MCF 10A (cell line): Measurements from ENCODE around the gene EXOC3L2. TPM values are rescaled to one million over a fixed set of nuclear protein-coding genes. Genes with fewer than 3 reads are reported as not detected.

Source experiments
- BruUV-seq: library from RNA; stranded (reverse); fragments of 400-500 nt; replicated peaks from 2 replicates; lab custom pipeline; 2021; lab: Mats Ljungman, UMichigan
- CTCF ChIA-PET: fragments of 300-600 bp; sonication (Branson Sonifier 250); formaldehyde crosslinking; extraction: SDS; loops from one replicate; lab custom pipeline; 2021; ENCODE audit warnings: antibody characterized with exemption, inconsistent platforms; lab: Yijun Ruan, JAX
- POLR2A ChIA-PET: fragments of 300-600, 350-650 bp; sonication (Branson Sonifier 250); formaldehyde crosslinking; extraction: SDS; loops from one replicate; lab custom pipeline; 2020; ENCODE audit warnings: antibody characterized with exemption, inconsistent platforms; lab: Yijun Ruan, JAX
- DNase-seq: peaks from one replicate; pipeline ENCODE4 v3.0.0-alpha.2; 2018; ENCODE audit not compliant: unreplicated experiment
- H3K27ac Mint-ChIP-seq: one replicate; pipeline ENCODE4 v1.8.0; 2022; ENCODE audit warnings: mild to moderate bottlenecking, low read depth, mixed read lengths; ENCODE audit not compliant: unreplicated experiment
- H3K27me3 Mint-ChIP-seq: one replicate; pipeline ENCODE4 v1.8.0; 2022; ENCODE audit warnings: mixed read lengths; ENCODE audit not compliant: insufficient read depth, unreplicated experiment
- H3K36me3 Mint-ChIP-seq: one replicate; pipeline ENCODE4 v1.8.0; 2022; ENCODE audit warnings: mild to moderate bottlenecking, moderate library complexity, mixed read lengths; ENCODE audit not compliant: insufficient read depth, unreplicated experiment
- H3K4me1 Mint-ChIP-seq: one replicate; pipeline ENCODE4 v1.8.0; 2022; ENCODE audit warnings: mixed read lengths; ENCODE audit not compliant: insufficient read depth, unreplicated experiment
- H3K4me3 Mint-ChIP-seq: one replicate; pipeline ENCODE4 v1.8.0; 2022; ENCODE audit warnings: mild to moderate bottlenecking, moderate library complexity, mixed read lengths; ENCODE audit not compliant: unreplicated experiment
- H3K9me3 Mint-ChIP-seq: one replicate; pipeline ENCODE4 v1.8.0; 2022; ENCODE audit warnings: mixed read lengths; ENCODE audit not compliant: unreplicated experiment
- intact Hi-C: fragments of 100-400 bp; cut with micrococcal nuclease; formaldehyde crosslinking; loops from 2 replicates; pipeline ENCODE4 v1.14.1; 2022
- total RNA-seq: library from RNA; stranded (reverse); gene quantifications from 2 replicates; pipeline ENCODE4 v1.2.3, GENCODE V29; 2022
- TF ChIP-seq, protein P1 (sequence below): fragments of 200-600 bp; IDR thresholded peaks from one replicate; pipeline ENCODE4 v1.8.0; 2022; ENCODE audit warnings: antibody characterized with exemption, mild to moderate bottlenecking; ENCODE audit not compliant: unreplicated experiment

Gene EXOC3L2
- total RNA-seq, 1 experiment from 2014 or later = not detected

DNA sequence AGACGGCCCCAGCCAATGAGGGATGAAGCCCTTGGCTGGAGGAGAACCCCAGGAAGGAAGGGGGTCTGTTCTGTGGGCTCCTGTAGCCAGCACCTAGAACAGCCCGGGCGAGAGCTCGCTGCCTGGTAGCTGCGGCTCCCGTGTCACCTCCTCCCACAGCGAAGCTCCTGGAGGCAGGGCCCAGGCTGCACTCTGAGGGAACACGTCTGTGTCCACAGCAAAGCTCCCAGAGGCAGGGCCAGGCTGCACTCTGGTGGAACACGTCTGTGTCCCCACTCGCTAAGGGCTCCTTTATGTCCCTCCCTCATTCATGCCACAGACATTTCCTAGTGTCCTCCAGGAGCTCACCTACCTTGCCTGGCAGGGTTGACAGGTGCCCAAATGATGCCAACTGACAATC, 75.6 kb downstream of the EXOC3L2 start:
- Mint-ChIP-seq H3K36me3 (no peaks in the 10 kb centered on the region), H3K9me3 (no peaks in the 10 kb centered on the region), H3K27me3 (no peaks in the 10 kb centered on the region), H3K4me3 (no peak overlapping the region), H3K4me1 (peaks cover 10% of the 10 kb centered on the region), H3K27ac (no peak overlapping the region)
- TF ChIP-seq, protein P1, sequence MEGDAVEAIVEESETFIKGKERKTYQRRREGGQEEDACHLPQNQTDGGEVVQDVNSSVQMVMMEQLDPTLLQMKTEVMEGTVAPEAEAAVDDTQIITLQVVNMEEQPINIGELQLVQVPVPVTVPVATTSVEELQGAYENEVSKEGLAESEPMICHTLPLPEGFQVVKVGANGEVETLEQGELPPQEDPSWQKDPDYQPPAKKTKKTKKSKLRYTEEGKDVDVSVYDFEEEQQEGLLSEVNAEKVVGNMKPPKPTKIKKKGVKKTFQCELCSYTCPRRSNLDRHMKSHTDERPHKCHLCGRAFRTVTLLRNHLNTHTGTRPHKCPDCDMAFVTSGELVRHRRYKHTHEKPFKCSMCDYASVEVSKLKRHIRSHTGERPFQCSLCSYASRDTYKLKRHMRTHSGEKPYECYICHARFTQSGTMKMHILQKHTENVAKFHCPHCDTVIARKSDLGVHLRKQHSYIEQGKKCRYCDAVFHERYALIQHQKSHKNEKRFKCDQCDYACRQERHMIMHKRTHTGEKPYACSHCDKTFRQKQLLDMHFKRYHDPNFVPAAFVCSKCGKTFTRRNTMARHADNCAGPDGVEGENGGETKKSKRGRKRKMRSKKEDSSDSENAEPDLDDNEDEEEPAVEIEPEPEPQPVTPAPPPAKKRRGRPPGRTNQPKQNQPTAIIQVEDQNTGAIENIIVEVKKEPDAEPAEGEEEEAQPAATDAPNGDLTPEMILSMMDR = no peak
- CTCF ChIA-PET = interaction anchor here (1.6 kb wide), 1 partner anchor 169 kb away, joined by 5 read pairs; no protein-coding TSS in a partner anchor
- BruUV-seq = no TSS peak
- POLR2A ChIA-PET = no interaction called here
- intact Hi-C loops = no loop called here
- no peak for DNase-seq

DNA sequence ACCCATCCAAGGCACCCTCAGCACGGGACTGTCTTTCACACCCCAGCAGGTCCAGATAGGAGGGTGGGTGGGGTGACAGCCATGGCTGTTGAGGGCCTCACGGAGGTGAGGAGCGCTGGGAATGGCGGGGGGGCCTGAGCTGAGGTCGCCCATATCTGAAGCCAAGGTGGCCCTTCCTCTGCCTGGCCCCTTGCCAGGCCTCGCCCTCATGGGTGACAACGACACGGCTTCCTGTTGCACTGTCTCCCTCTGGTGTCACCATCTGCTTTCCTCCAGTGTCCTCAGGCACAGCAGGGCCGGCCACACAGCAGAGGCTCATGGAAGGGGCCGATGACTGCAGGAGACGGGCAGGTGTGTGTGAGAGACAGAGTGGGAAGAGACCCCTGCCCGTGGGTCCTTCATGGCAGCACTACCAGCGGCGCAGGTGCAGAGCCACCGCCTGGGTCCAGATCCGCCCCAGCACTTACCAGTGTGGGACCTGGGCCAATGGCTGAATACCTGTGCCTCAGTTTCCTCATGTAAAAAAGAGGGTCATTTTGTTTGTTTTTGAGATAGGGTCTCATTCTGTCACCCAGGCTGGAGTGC, 76.3 kb downstream of the EXOC3L2 start:
- H3K4me3 Mint-ChIP-seq = no peak overlapping the region
- no peak overlapping the region for H3K27ac Mint-ChIP-seq
- no TSS peak for BruUV-seq
- POLR2A ChIA-PET = no interaction called here
- peaks cover 13% of the 10 kb centered on the region for H3K4me1 Mint-ChIP-seq
- TF ChIP-seq, protein P1 = no peak
- H3K27me3 Mint-ChIP-seq = no peaks in the 10 kb centered on the region
- CTCF ChIA-PET = interaction anchor here (0.5 kb wide), 1 partner anchor 93 kb away, joined by 3 read pairs; no protein-coding TSS in a partner anchor
- no peaks in the 10 kb centered on the region for H3K9me3 Mint-ChIP-seq
- H3K36me3 Mint-ChIP-seq = no peaks in the 10 kb centered on the region
- intact Hi-C loops = no loop called here
- no peak for DNase-seq

DNA sequence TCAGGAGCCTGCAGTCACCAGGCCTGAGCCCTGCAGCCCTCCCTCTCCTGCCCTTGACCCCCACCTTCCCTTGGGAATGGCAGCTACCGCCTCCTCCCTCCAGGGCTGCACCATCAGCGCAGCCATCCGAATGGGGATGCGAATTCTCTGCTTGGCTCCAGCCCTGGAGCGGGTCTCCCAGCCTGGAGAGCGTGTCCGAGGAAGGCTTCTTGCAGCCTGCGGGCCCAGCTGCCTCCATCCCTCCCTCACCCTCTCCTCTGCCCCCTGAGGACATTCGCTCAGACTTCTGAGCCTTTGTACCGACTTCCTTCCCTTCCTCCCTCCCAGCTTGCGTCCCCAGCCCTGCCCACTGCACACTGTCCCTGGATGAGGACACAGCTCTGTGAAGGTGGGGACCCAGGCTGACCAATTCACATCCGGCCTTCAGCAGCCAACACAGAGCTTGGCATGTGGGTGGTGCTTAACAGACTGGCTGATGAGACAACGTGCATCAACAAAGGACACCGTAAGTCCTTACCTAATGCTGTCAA, 78.4 kb downstream of the EXOC3L2 start:
- H3K4me3 Mint-ChIP-seq = no peak overlapping the region
- H3K27ac Mint-ChIP-seq = no peak overlapping the region

More for the DNA sequence above, 78.4 kb downstream of the EXOC3L2 start:
- Mint-ChIP-seq H3K9me3 (no peaks in the 10 kb centered on the region), H3K36me3 (no peaks in the 10 kb centered on the region), H3K4me1 (peaks cover 28% of the 10 kb centered on the region), H3K27me3 (no peaks in the 10 kb centered on the region)
- POLR2A ChIA-PET = interaction anchor here (0.5 to 2.4 kb wide), 3 partner anchors 9 to 11 kb away, joined by 3 to 11 read pairs (median 9); partner anchors contain the start of genes BLOC1S3 and TRAPPC6A
- TF ChIP-seq, protein P1 = no peak
- intact Hi-C loops = no loop called here
- no peak for DNase-seq
- CTCF ChIA-PET = interaction anchor here (0.6 kb wide), 1 partner anchor 127 kb away, joined by 3 read pairs; no protein-coding TSS in a partner anchor
- no TSS peak for BruUV-seq
